ENCODE measurements around the gene WDR27.

- TF ChIP-seq ZNF423 (tag by site-specific recombination; IDR thresholded peaks at IDR 0.05) (no peak), CTCF (tag by site-specific recombination; IDR thresholded peaks at IDR 0.05) (no peak), KLF7 (tag by site-specific recombination; IDR thresholded peaks at IDR 0.05; ENCODE audit: borderline replicate concordance) (no peak), INSM2 (tag by site-specific recombination; IDR thresholded peaks at IDR 0.05) (no peak), ZNF211 (tag by site-specific recombination; IDR thresholded peaks at IDR 0.05; ENCODE audit: low read depth) (no peak), ZNF560 (tag by site-specific recombination; IDR thresholded peaks at IDR 0.05; ENCODE audit: borderline replicate concordance) (no peak), IKZF3 (tag by site-specific recombination; IDR thresholded peaks at IDR 0.05) (no peak), ZBTB6 (tag by site-specific recombination; IDR thresholded peaks at IDR 0.05) (no peak), ZNF548 (tag by site-specific recombination; IDR thresholded peaks at IDR 0.05) (no peak), SP3 (tag by site-specific recombination; IDR thresholded peaks at IDR 0.05) (no peak), ZBTB49 (tag by site-specific recombination; IDR thresholded peaks at IDR 0.05; ENCODE audit: low read depth) (no peak), ATF2 (tag by site-specific recombination; IDR thresholded peaks at IDR 0.05; ENCODE audit: low read depth) (no peak), ZNF530 (tag by site-specific recombination; IDR thresholded peaks at IDR 0.05; ENCODE audit: low read depth) (no peak)
Observed at GRCh38 chr6:169494038-169494437, 207.8 kb downstream of the WDR27 start.

All from HEK293 (cell line).